SIG-M5 treated with dmso at 0.1 percent for 504 hours (cell line): ENCODE measurements around the gene CLP1.
"Not testable (repeated sequence)": the region's sequence is repeated elsewhere in the genome, so short reads cannot be mapped to it uniquely, and the experiment has no call there.

Experiments used
- DNase-seq: peaks from one replicate; lab custom pipeline; 2025; ENCODE audit not compliant: unreplicated experiment; lab: John Stamatoyannopoulos, UW

Gene CLP1

DNA sequence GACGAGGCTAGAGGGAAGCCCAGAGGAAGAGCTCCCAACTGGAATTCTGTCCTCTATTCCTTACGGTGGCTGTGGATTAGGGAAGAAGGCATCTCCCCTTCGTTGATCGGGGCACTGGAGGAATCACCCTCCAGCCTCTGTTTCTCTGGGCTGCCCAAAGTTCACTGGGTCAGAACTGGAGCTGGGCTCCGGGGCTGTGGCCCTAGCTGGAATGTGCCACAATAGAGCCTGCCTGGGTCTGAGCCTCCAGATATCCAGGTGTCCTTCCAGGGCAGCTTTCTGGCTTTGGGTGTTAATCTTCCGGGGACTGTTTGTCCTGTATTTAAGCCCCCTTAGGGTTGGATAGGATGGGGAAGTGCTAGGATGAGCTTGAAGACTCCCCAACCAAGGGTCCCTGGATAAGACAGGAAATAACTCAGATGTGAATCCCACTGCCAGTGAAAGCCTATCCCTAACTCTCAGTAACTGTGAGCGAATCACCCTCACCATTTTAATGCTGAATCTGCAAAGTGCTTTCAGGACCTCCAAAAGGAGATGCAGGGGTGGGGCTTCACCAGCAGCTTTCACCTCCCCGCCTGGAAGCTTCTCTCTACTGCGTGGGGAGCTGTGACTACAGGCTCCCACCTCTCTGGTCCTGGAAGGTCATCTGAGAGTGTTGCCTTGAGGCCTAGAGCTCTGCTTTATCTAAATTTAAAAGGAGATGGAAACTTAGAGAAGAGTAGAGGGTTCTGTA, 17.3 kb upstream of the CLP1 start:
- no peak for DNase-seq

GRCh38 chr11:57641011-57641807, 16.4 kb upstream of the CLP1 start:
- peak; percentile 50 for DNase-seq

- DNase-seq, result no peak
Observed at GRCh38 chr11:57643802-57644201, 13.8 kb upstream of the CLP1 start.

DNA sequence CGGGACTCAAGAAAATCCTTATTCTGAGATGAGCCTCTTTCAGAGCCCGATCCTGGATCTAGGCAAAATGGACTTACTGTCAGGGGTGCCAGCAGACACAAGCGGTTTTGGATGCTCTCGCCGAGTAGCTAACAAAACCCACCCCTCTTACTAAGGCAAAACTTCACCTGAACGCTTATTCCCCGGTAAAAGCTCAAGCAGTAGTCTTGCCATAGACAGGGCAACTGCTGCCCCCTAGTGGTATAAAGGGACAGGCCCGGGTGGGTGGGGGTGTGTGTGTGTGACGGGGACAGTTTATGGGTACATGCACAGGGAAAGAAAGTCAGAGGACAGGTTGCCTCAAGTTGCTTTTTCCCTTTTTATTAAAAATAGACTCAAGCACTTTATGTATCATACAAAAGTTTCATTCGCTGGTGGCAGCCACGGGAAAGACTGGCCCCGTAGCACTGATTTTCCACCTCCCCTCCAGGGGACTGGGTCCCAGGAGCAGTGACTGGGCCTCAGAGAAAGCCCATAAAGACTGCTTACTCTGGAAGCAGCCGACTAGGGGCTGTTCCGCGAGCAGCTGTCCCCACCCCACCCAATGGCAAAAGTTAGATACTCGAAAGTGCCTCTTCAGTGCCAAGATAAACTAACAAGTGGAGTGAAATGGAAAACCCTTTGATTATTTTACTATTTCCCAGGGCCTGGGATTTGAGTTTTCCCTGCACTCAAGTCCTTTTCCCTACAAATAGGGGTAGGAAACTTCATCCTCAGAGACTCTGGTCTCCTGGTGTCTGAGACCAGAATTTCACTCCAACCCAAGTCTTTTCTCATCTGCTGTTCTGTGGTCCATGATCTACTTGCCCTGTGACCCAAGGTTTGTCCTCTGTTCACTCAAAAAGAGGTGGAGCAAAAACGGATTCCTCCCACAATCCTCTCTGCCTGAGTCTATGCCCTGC, 12.5 kb upstream of the CLP1 start:
- peak; percentile 48 for DNase-seq

GRCh38 chr11:57645689-57646085, 11.9 kb upstream of the CLP1 start:
- DNase-seq, result no peak

GRCh38 chr11:57646194-57646798, 11.3 kb upstream of the CLP1 start:
- no peak for DNase-seq

DNA sequence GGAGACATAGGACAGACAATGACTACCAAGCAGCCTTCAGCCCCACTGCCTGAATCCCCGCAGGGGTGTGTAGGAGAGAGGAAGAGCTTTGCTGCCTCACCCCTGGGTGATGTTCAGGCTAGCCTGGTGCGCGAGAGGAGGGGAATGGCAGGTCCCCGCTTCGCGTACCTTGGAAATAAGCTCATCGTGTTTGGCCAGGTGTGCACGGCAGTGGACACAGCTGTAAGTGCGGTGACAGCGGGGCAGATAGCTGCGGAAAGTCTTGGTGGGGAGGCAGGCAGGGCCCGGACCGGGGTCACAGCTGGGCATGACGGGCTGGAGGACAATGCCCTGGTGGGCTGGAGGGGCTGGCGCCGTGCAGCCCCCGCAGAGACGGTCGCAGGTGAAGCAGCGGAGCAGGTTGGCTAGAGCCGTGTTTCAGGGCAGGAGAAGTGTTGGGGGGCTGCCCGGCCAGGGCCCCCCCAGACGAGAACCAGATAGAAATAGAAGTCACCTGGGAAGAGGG, 10.7 kb upstream of the CLP1 start:
- no peak for DNase-seq

DNA sequence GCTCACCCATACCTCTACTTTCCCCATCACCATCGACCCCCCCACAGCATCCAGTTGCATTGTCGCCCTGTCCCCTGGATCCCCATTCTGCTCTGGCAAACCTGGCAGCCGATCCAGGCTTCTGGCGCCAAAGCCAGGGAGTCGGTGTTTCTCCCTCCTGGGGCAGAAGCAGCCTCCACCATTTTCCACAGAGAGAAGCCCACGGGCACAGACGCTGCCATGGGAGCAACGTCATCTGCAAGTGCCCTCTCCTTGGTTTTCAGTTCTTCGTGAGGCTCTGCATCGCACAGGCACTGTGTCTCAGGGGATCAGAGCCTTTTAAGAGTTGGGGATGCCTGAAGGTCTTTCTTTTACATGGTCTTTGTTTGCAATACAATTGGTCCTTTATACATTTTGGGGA, 10.2 kb upstream of the CLP1 start:
- no peak for DNase-seq

GRCh38 chr11:57647960-57648800, 9.4 kb upstream of the CLP1 start:
- DNase-seq, result no peak

- DNase-seq, result no peak
Observed at GRCh38 chr11:57648801-57649735, 8.5 kb upstream of the CLP1 start.

GRCh38 chr11:57649826-57650738, 7.5 kb upstream of the CLP1 start, which contains the start of gene YPEL4:
TSS of gene YPEL4 (minus strand) at chr11:57649912. CDS start at chr11:57647107, 2,805 bp downstream.
- DNase-seq, result peak; percentile 15

- DNase-seq, result no peak
Observed at GRCh38 chr11:57650739-57651090, 6.8 kb upstream of the CLP1 start.

DNA sequence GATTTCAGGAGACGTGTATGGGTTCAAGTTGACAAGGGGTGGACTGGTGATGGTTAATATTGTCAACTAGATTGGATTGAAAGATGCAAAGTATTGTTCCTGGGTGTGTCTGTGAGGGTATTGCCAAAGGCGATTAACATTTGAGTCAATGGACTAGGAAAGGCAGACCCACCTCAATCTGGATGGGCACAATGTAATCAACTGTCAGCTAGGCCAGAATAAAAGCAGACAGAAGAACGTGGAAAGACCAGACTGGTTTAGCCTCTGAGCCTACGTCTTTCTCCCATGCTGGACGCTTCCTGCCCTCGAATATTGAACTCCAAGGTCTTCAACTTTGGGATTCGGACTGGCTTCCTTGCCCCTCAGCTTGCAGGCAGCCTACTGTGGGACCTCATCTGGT, 6.2 kb upstream of the CLP1 start:
- DNase-seq, result no peak

- DNase-seq, result not testable (repeated sequence)
Observed at GRCh38 chr11:57652230-57652629, 5.3 kb upstream of the CLP1 start.

GRCh38 chr11:57652662-57653061, 4.9 kb upstream of the CLP1 start:
- DNase-seq, result no peak

DNA sequence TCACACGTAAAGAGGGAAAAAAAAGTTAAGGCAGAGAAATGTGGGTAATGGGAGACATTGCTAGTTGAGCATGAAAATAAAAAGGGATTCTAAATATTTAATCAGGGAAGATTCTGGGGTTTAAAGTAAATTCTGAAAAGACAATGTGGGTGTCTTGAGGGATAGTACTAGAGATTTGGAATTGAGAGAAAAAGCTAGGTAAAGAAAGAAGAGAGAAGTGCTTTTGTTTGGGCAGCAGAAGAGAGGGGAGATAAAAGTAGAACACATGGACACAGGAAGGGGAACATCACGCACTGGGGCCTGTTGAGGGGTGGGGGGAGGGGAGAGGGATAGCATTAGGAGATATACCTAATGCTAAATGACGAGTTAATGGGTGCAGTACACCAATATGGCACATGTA, 4.4 kb upstream of the CLP1 start:
- no peak for DNase-seq

GRCh38 chr11:57656885-57657193, 723 bp upstream of the CLP1 start:
- DNase-seq, result no peak

DNA sequence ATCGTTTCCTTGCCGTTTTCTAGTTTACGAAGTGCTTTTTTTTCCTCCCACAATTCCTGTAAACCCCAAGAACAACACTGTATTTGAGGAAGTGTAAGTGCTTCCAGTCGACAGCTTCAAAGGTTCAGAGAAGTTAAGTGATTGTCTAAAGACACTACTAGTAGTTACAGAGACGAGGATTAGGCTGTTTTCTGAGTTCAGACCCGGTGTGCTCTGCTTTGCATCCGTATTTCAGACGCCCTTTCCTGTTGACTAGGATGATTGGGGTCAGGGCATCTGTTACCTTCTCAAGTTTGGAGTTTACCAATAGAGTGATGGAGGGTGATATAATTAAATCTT, 430 bp downstream of the CLP1 start:
- no peak for DNase-seq
